Sigmoid colon (tissue), 4 donors: ENCODE results near the gene ZFYVE28.

Experiments
- CTCF ChIP-seq, 4 experiments: fragments of 450-650 bp in 3 of 4; fragments of 200-600 bp in 1 of 4; IDR thresholded peaks; one replicate each; pipeline ENCODE4 v1.5.1; 2016 to 2019; ENCODE audit warnings: antibody characterized with exemption in 4 of 4, mild to moderate bottlenecking in 3 of 4, moderate library complexity in 2 of 4
- EP300 ChIP-seq, 4 donors: sonication (generic); formaldehyde crosslinking; IDR thresholded peaks; one replicate each; pipeline ENCODE4 v1.6.1; 2017; ENCODE audit warnings: antibody characterized with exemption in 4 of 4
- POLR2A ChIP-seq, 2 donors: fragments of 450-650 bp; IDR thresholded peaks; one replicate each; pipeline ENCODE4 v1.6.1; 2016; ENCODE audit warnings: antibody characterized with exemption in 2 of 2, mild to moderate bottlenecking in 2 of 2, moderate library complexity in 2 of 2
- POLR2AphosphoS5 ChIP-seq, 4 donors: sonication (generic); formaldehyde crosslinking; IDR thresholded peaks; one replicate each; pipeline ENCODE4 v1.6.1; 2017; ENCODE audit warnings: antibody characterized with exemption in 4 of 4

GRCh38 chr4:2432991-2433530 lies 14.6 kb upstream of the ZFYVE28 start:
- no peak for TF ChIP-seq POLR2AphosphoS5 (IDR thresholded peaks at IDR 0.05)
- TF ChIP-seq POLR2A (IDR thresholded peaks at IDR 0.05): no peak
- no peak for TF ChIP-seq EP300 (IDR thresholded peaks at IDR 0.05)
- no peak for TF ChIP-seq CTCF (IDR thresholded peaks at IDR 0.05)
